Trophoblast cell (in vitro differentiated cells and primary cell): Measurements from ENCODE around the gene CLNK.

ENCODE experiments used
- DNase-seq, 2 donors: peaks; one replicate each; pipeline ENCODE4 v3.0.0-alpha.2; 2016
- H2AFZ ChIP-seq: 2 replicates; pipeline ENCODE4 v1.6.1; 2013; ENCODE audit warnings: low read length, moderate library complexity, mild to moderate bottlenecking; ENCODE audit not compliant: insufficient read depth, poor library complexity
- H2AK5ac ChIP-seq: 2 replicates; pipeline ENCODE4 v1.6.1; 2013; ENCODE audit warnings: mild to moderate bottlenecking, low read length
- H2BK120ac ChIP-seq: 2 replicates; pipeline ENCODE4 v1.6.1; 2013; ENCODE audit warnings: low read length, mild to moderate bottlenecking, moderate library complexity; ENCODE audit not compliant: insufficient read depth, poor library complexity
- H2BK12ac ChIP-seq: 2 replicates; pipeline ENCODE4 v1.6.1; 2013; ENCODE audit warnings: mild to moderate bottlenecking, low read length, moderate library complexity
- H2BK5ac ChIP-seq: 2 replicates; pipeline ENCODE4 v1.6.1; 2013; ENCODE audit warnings: low read length, low read depth, moderate library complexity, mild to moderate bottlenecking; ENCODE audit not compliant: poor library complexity
- H3K14ac ChIP-seq: 2 replicates; pipeline ENCODE4 v1.6.1; 2013; ENCODE audit warnings: mild to moderate bottlenecking, low read length
- H3K18ac ChIP-seq: 2 replicates; pipeline ENCODE4 v1.6.1; 2013; ENCODE audit warnings: mild to moderate bottlenecking, low read length
- H3K23ac ChIP-seq: 2 replicates; pipeline ENCODE4 v1.6.1; 2013; ENCODE audit warnings: low read length
- H3K27ac ChIP-seq: 2 replicates; pipeline ENCODE4 v1.5.1; 2013; ENCODE audit warnings: low read depth, mild to moderate bottlenecking, inconsistent platforms, low read length, moderate library complexity
- H3K27me3 ChIP-seq: 2 replicates; pipeline ENCODE4 v1.6.1; 2013; ENCODE audit warnings: inconsistent platforms, mild to moderate bottlenecking, low read length, moderate library complexity; ENCODE audit not compliant: insufficient read depth
- H3K36me3 ChIP-seq, 2 experiments: 1 replicate in 1 of 2; 2 replicates in 1 of 2; pipeline ENCODE4 v1.6.1; 2013; ENCODE audit warnings: low read length in 2 of 2, mild to moderate bottlenecking in 2 of 2, moderate library complexity in 1 of 2; ENCODE audit not compliant: insufficient read depth in 2 of 2, control insufficient read depth in 1 of 2
- H3K4ac ChIP-seq: 2 replicates; pipeline ENCODE4 v1.6.1; 2013; ENCODE audit warnings: low read depth, mild to moderate bottlenecking, low read length, moderate library complexity
- H3K4me1 ChIP-seq, 2 experiments: 1 replicate in 1 of 2; 2 replicates in 1 of 2; pipeline ENCODE4 v1.6.1; 2013; ENCODE audit warnings: low read length in 2 of 2, mild to moderate bottlenecking in 2 of 2, moderate library complexity in 1 of 2; ENCODE audit not compliant: insufficient read depth in 2 of 2, control insufficient read depth in 1 of 2
- H3K4me2 ChIP-seq: 2 replicates; pipeline ENCODE4 v1.6.1; 2013; ENCODE audit warnings: inconsistent platforms, mild to moderate bottlenecking, low read length, moderate library complexity
- H3K4me3 ChIP-seq: 2 replicates; pipeline ENCODE4 v1.5.1; 2013; ENCODE audit warnings: mild to moderate bottlenecking, low read depth, low read length, inconsistent platforms
- H3K79me1 ChIP-seq: one replicate; pipeline ENCODE4 v1.6.1; 2013; ENCODE audit warnings: low read length
- H3K79me2 ChIP-seq: 2 replicates; pipeline ENCODE4 v1.6.1; 2013; ENCODE audit warnings: low read length, mild to moderate bottlenecking; ENCODE audit not compliant: control insufficient read depth, insufficient read depth, poor library complexity
- H3K9ac ChIP-seq: 2 replicates; pipeline ENCODE4 v1.6.1; 2013; ENCODE audit warnings: mild to moderate bottlenecking, low read length
- H3K9me3 ChIP-seq: 2 replicates; pipeline ENCODE4 v1.6.1; 2013; ENCODE audit warnings: low read depth, mild to moderate bottlenecking, control low read depth, inconsistent platforms, low read length; ENCODE audit not compliant: insufficient read depth
- H4K12ac ChIP-seq: 2 replicates; pipeline ENCODE4 v1.6.1; 2013; ENCODE audit warnings: low read depth, mild to moderate bottlenecking, low read length, moderate library complexity
- H4K8ac ChIP-seq: 2 replicates; pipeline ENCODE4 v1.6.1; 2013; ENCODE audit warnings: low read depth, mild to moderate bottlenecking, low read length, moderate library complexity
- H4K91ac ChIP-seq: one replicate; pipeline ENCODE4 v1.6.1; 2013; ENCODE audit warnings: low read depth, mild to moderate bottlenecking, low read length, moderate library complexity
- WGBS: extraction: QIAGEN DNeasy Blood & Tissue Kit; methylation state at CpG from one replicate; pipeline ENCODE4 v1.1.7; 2013; ENCODE audit warnings: missing lambda C conversion rate; ENCODE audit not compliant: insufficient read length, insufficient coverage; ENCODE audit errors: extremely low coverage; 5-methylcytosine and 5-hydroxymethylcytosine counted together

Gene CLNK

DNA sequence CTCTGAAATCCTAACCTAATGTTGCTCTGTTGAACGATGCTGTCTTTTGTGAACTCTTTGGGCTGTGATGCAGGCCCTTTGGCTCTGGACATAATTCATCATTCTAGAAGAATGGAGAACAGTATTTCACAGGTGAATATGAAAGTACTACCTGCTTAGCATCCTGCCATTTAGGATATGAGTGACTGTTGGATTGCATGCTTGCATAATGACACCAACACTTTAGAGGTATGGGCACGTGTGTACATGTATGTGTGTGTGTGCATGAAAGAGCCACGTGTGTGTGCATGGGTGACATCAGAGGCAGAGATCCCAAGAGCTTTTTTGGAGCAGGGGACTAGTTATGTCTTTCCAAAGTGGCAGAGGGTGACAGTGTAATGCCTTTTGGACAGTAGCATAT is 157.1 kb downstream of the CLNK start:
- no CpG with 5 or more reads among the region's 3 CpGs for WGBS
- no peak overlapping the region for H2BK120ac ChIP-seq

GRCh38 chr4:10526429-10527222 is 157.9 kb downstream of the CLNK start:
- no peak overlapping the region for H2BK120ac ChIP-seq
- no peaks in the 10 kb centered on the region for H3K79me1 ChIP-seq
- H2BK12ac ChIP-seq = no peak overlapping the region
- H3K9ac ChIP-seq = no peak overlapping the region
- H3K23ac ChIP-seq = no peak overlapping the region
- no peak overlapping the region for H3K4me3 ChIP-seq
- H3K36me3 ChIP-seq = no peaks in the 10 kb centered on the region
- no peak overlapping the region for H3K27ac ChIP-seq
- no peak overlapping the region for H2BK5ac ChIP-seq
- H4K12ac ChIP-seq = no peak overlapping the region
- no peak overlapping the region for H3K14ac ChIP-seq
- H3K79me2 ChIP-seq = no peaks in the 10 kb centered on the region
- no peak overlapping the region for H4K91ac ChIP-seq
- H3K9me3 ChIP-seq = no peaks in the 10 kb centered on the region
- peaks cover 0 to 3% of the 10 kb centered on the region in 2 experiments for H3K4me1 ChIP-seq
- no peaks in the 10 kb centered on the region for H3K27me3 ChIP-seq
- no peak overlapping the region for H3K4ac ChIP-seq
- no peak overlapping the region for H3K18ac ChIP-seq
- no peak overlapping the region for H2AFZ ChIP-seq
- no CpG with 5 or more reads among the region's 12 CpGs for WGBS
- no peak overlapping the region for H2AK5ac ChIP-seq
- DNase-seq = no peak
- H4K8ac ChIP-seq = no peak overlapping the region
- no peak overlapping the region for H3K4me2 ChIP-seq

More for the DNA sequence above, 157.1 kb downstream of the CLNK start:
- DNase-seq = no peak
- no peak overlapping the region for H3K9ac ChIP-seq
- no peaks in the 10 kb centered on the region for H3K79me2 ChIP-seq
- H3K4me3 ChIP-seq = no peak overlapping the region
- H3K14ac ChIP-seq = no peak overlapping the region
- H2BK12ac ChIP-seq = no peak overlapping the region
- H4K12ac ChIP-seq = no peak overlapping the region
- no peak overlapping the region for H3K27ac ChIP-seq
- no peak overlapping the region for H2AFZ ChIP-seq
- no peak overlapping the region for H3K4ac ChIP-seq
- no peak overlapping the region for H4K91ac ChIP-seq
- H4K8ac ChIP-seq = no peak overlapping the region
- no peaks in the 10 kb centered on the region for H3K36me3 ChIP-seq
- H3K4me2 ChIP-seq = no peak overlapping the region
- H3K79me1 ChIP-seq = no peaks in the 10 kb centered on the region
- H3K27me3 ChIP-seq = no peaks in the 10 kb centered on the region
- no peak overlapping the region for H3K23ac ChIP-seq
- no peak overlapping the region for H3K18ac ChIP-seq
- H3K9me3 ChIP-seq = no peaks in the 10 kb centered on the region
- H2AK5ac ChIP-seq = no peak overlapping the region
- peaks cover 0 to 3% of the 10 kb centered on the region in 2 experiments for H3K4me1 ChIP-seq
- H2BK5ac ChIP-seq = no peak overlapping the region

- H3K4ac ChIP-seq = no peak overlapping the region
- no peaks in the 10 kb centered on the region for H3K36me3 ChIP-seq
- H2AFZ ChIP-seq = no peak overlapping the region
- H3K23ac ChIP-seq = no peak overlapping the region
- H3K9ac ChIP-seq = no peak overlapping the region
- H3K9me3 ChIP-seq = no peaks in the 10 kb centered on the region
- H3K27ac ChIP-seq = no peak overlapping the region
- H3K18ac ChIP-seq = no peak overlapping the region
- H3K4me1 ChIP-seq = peaks cover 0 to 3% of the 10 kb centered on the region in 2 experiments
- no peak overlapping the region for H4K91ac ChIP-seq
- WGBS = no CpG with 5 or more reads among the region's 5 CpGs
- H3K27me3 ChIP-seq = no peaks in the 10 kb centered on the region
- peak overlapping the region; percentile 77 for H2BK12ac ChIP-seq
- H3K79me2 ChIP-seq = no peaks in the 10 kb centered on the region
- H2BK5ac ChIP-seq = peak overlapping the region; percentile 31
- no peaks in the 10 kb centered on the region for H3K79me1 ChIP-seq
- H3K14ac ChIP-seq = no peak overlapping the region
- H2AK5ac ChIP-seq = no peak overlapping the region
- H2BK120ac ChIP-seq = no peak overlapping the region
- DNase-seq = no peak
- H3K4me3 ChIP-seq = no peak overlapping the region
- no peak overlapping the region for H3K4me2 ChIP-seq
- H4K8ac ChIP-seq = no peak overlapping the region
- H4K12ac ChIP-seq = no peak overlapping the region
Observed at GRCh38 chr4:10524196-10524833, 160.3 kb downstream of the CLNK start.

DNA sequence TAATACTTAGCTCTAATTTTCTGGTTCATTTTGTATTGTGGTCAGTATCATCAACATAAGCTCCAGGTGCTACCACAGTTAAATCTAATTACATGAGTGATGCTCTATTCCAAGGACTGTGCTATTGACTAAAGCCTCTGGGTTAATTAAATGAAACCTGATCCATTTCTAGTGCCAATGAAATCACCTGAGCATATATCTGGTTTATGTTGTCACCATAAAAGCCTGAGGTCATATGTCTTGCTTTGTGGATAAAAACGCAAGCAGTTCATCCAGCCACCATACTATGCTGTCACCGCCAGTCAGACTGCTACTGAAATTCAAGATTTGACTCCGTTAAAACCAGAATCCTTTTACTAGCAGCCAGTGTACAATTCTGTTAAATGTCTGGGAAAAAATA is 163.1 kb downstream of the CLNK start:
- Histone ChIP-seq H2AFZ (no peak overlapping the region), H2AK5ac (no peak overlapping the region), H2BK5ac (no peak overlapping the region), H3K14ac (no peak overlapping the region), H3K4me1 (peaks cover 0 to 3% of the 10 kb centered on the region in 2 experiments), H4K91ac (no peak overlapping the region), H3K4me3 (no peak overlapping the region), H3K9me3 (no peaks in the 10 kb centered on the region), H3K4ac (no peak overlapping the region), H3K79me1 (peaks cover 2% of the 10 kb centered on the region), H2BK12ac (no peak overlapping the region), H3K18ac (no peak overlapping the region), H3K27ac (no peak overlapping the region), H3K23ac (no peak overlapping the region), H3K79me2 (no peaks in the 10 kb centered on the region), H3K36me3 (no peaks in the 10 kb centered on the region), H3K9ac (no peak overlapping the region), H3K27me3 (no peaks in the 10 kb centered on the region), H2BK120ac (no peak overlapping the region), H4K8ac (no peak overlapping the region), H3K4me2 (no peak overlapping the region), H4K12ac (no peak overlapping the region)
- DNase-seq = no peak
- WGBS = no CpG with 5 or more reads among the region's 3 CpGs
